HL-60 (cell line): ENCODE measurements around the gene TTC13.

Experiments used
- DNase-seq, 2 experiments: peaks; one replicate each; pipeline ENCODE4 v3.0.0-alpha.2; 2010 to 2020; ENCODE audit warnings: low read depth in 1 of 2, low spot score in 1 of 2
- H3K27ac ChIP-seq: fragments of 250-450 bp; sonication (Bioruptor Pico); replicated peaks from 2 replicates; pipeline ENCODE4 v1.5.1; 2020; ENCODE audit warnings: mild to moderate bottlenecking, moderate library complexity
- H3K27me3 ChIP-seq: fragments of 250-450 bp; sonication (Bioruptor Pico); 2 replicates; pipeline ENCODE4 v1.5.1; 2021; ENCODE audit warnings: mild to moderate bottlenecking, moderate library complexity; ENCODE audit not compliant: insufficient read depth, poor library complexity, severe bottlenecking
- H3K4me3 ChIP-seq: replicated peaks from 2 replicates; pipeline ENCODE4 v1.5.1; 2011; ENCODE audit warnings: mild to moderate bottlenecking, control low read depth, low read length; ENCODE audit not compliant: insufficient read depth
- CTCF ChIP-seq: IDR thresholded peaks from one replicate; pipeline ENCODE4 v1.5.1; 2011; ENCODE audit warnings: low read length, control low read depth, inconsistent platforms; ENCODE audit not compliant: insufficient read depth
- GABPA ChIP-seq: IDR thresholded peaks from 2 replicates; pipeline ENCODE4 v1.6.1; 2012; ENCODE audit warnings: low read depth
- POLR2AphosphoS5 ChIP-seq: IDR thresholded peaks from 2 replicates; pipeline ENCODE4 v1.6.1; 2012; ENCODE audit warnings: low read depth
- REST ChIP-seq: IDR thresholded peaks from 2 replicates; pipeline ENCODE4 v1.6.1; 2012; ENCODE audit warnings: low read depth; ENCODE audit not compliant: insufficient replicate concordance
- SPI1 ChIP-seq: IDR thresholded peaks from 2 replicates; pipeline ENCODE4 v1.6.1; 2012; ENCODE audit warnings: low read depth, mild to moderate bottlenecking, borderline replicate concordance

Gene TTC13

GRCh38 chr1:230868736-230869385 is 109.8 kb downstream of the TTC13 start:
- TF ChIP-seq POLR2AphosphoS5: no peak
- no peak for TF ChIP-seq REST
- TF ChIP-seq SPI1: no peak
- TF ChIP-seq CTCF: no peak
- no peak for TF ChIP-seq GABPA
- no peaks in the 10 kb centered on the region for H3K27me3 ChIP-seq
- peak overlapping the region; percentile 77 for H3K4me3 ChIP-seq
- DNase-seq: peak in 1 of 2 experiments; percentile 11
- H3K27ac ChIP-seq: no peak overlapping the region

GRCh38 chr1:230867903-230868735 is 110.5 kb downstream of the TTC13 start, which contains the start of gene C1orf198:
TSS of gene C1orf198 (minus strand) at chr1:230868521. CDS start at chr1:230868512, 9 bp downstream.
- peak within 1 kb of the TSS; percentile 77 for H3K4me3 ChIP-seq
- H3K27ac ChIP-seq: no peak within 1 kb of the TSS
- DNase-seq: peak; percentile 28 to 49
- TF ChIP-seq SPI1 (no peak), GABPA (no peak), POLR2AphosphoS5 (no peak), REST (no peak), CTCF (no peak)
- no peaks in the 10 kb centered on the region for H3K27me3 ChIP-seq

GRCh38 chr1:230867101-230867902 is 111.4 kb downstream of the TTC13 start:
- H3K4me3 ChIP-seq: peak overlapping the region; percentile 77
- no peak overlapping the region for H3K27ac ChIP-seq
- no peak for TF ChIP-seq POLR2AphosphoS5
- TF ChIP-seq SPI1: no peak
- TF ChIP-seq CTCF: no peak
- TF ChIP-seq GABPA: no peak
- no peak for TF ChIP-seq REST
- no peak for DNase-seq
- no peaks in the 10 kb centered on the region for H3K27me3 ChIP-seq
